Measurements from ENCODE around the gene ZSWIM6.

Gene ZSWIM6

GRCh38 chr5:61307191-61307590 lies 24.9 kb upstream of the ZSWIM6 start:
- no peak for DNase-seq (ENCODE audit: low read depth)

DNA sequence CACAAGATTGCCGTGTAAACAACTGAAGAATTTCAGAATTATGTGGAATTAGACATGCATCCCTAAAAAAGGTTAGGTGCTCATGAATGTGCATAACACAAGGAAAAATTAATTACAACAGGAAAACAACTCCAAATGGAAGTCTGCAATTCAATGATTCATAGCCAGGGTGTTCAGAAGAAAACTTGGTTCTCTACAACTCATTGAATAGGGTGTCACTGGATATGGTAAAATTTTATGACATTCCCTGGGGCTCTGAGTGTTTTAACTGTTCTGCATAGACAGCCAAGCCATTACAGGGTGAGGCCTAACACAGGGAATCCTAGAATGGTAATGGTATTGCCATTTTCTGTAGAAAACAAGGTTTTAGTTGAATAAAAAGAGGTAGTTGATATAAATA lies 24.4 kb upstream of the ZSWIM6 start:
- DNase-seq (ENCODE audit: low read depth) = no peak

- DNase-seq (ENCODE audit: low read depth) = no peak
These were observed 23.3 kb upstream of the ZSWIM6 start for GRCh38 chr5:61308712-61309111.

GRCh38 chr5:61309115-61309514 lies 22.9 kb upstream of the ZSWIM6 start:
- DNase-seq (ENCODE audit: low read depth) = no peak

DNA sequence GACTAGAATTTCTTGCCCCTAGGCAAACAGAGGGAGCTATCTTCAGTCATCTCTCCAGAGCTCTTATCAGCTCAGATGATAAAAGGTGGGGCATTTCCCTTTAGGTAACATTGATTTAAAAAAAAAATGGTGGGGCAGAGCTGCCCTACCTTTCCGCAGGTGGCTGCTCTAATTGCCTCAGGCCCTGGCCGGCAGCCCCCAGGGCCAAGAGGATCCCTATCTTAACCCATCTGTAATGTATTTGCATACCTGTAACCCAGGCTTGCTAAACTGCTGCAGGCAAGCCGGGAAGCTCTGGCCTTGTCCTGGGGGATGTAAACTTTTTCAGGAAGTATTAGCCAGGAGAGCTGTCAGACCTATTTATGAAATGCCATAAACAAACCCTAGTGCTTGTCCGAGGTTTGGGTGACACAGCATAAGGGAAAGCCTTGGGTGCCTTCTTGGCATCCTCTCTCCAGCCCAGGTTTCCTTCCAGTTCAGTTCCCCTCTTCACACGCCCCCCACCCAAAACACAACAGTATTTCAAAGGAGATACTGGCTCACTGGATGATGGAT lies 20.9 kb upstream of the ZSWIM6 start:
- no peak for DNase-seq (ENCODE audit: low read depth)

- no peak for DNase-seq (ENCODE audit: low read depth)
These were observed 19.9 kb upstream of the ZSWIM6 start for GRCh38 chr5:61311836-61312808.

- DNase-seq (ENCODE audit: low read depth) = peak; percentile 80
These were observed 17.9 kb upstream of the ZSWIM6 start for GRCh38 chr5:61313960-61314681.

DNA sequence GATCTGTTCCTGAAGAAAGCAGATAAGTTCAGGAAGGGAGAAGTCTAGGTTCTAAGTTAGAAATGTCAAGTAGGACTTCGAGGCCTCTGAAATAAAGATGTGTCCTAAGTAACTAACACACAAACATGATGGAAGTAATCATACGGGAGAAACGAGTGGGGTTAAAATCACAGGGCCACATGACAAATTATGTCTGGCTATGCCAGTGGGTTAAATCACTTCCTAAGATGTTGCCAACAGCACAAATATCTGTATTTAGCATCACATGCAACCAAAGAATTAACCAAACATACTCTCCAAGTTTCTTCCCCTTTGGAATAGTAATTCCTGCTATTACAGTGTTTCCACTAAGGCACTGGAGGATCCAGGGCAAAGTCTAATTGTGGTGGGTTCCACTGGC lies 13.7 kb upstream of the ZSWIM6 start:
- no peak for DNase-seq (ENCODE audit: low read depth)

DNA sequence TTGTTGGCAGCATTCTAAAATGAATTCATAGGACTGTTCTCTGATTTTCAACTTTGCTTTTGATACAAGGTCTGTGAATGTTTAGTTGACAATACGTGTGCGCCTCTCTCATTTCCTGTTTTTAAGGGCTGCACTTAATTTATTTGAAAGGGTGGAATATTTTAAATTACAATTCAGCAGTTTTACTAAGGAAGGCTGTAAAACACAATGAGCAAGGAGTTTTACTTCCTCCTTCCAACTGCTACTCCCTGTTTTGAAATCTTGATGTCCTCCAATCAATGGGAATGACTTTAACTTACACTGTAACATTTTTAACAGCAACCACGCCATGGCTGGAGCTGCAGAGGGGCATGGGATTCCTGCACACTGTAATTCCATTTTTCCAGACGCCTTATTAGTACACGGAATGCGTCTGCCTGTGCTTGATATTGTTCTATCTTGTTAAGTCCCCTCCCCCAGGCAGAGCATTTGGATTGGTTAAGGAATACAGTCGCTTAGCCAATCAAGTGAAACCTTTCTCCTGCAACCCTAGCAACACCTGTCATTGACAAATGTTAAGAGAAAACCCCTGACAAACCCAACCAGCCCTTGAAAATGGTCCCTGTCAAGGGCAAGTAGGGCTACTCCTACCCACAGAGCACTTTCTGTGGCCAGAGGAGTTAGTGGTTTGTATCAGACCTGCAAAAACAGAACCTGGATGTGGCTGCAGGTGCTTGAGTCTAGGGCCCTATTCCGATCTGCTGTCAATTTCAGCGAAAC lies 12.5 kb upstream of the ZSWIM6 start:
- no peak for DNase-seq (ENCODE audit: low read depth)

DNA sequence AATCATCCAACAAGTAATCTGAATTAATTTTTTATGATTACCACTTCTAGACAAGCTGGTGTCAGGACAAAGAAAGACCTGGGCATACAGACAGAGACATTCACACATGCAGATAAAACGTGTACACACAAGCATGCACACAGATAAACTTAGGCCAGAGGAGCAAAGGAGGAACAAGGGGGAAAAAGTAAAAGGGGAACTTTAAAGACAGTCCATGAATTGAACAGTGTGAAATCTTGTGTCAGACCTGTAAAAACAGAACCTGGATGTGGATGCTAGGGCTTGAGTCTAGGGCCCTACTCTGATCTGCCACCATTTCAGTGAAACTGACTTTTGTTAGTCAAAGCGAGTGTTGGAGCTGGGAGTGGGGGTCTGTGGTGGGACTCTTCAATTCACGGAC lies 11.2 kb upstream of the ZSWIM6 start:
- no peak for DNase-seq (ENCODE audit: low read depth)

- DNase-seq (ENCODE audit: low read depth) = no peak
These were observed 10.4 kb upstream of the ZSWIM6 start for GRCh38 chr5:61321669-61322068.

- DNase-seq (ENCODE audit: low read depth) = no peak
These were observed 9.0 kb upstream of the ZSWIM6 start for GRCh38 chr5:61322738-61323725.

GRCh38 chr5:61327760-61328753 lies 4.0 kb upstream of the ZSWIM6 start:
- no peak for DNase-seq (ENCODE audit: low read depth)

DNA sequence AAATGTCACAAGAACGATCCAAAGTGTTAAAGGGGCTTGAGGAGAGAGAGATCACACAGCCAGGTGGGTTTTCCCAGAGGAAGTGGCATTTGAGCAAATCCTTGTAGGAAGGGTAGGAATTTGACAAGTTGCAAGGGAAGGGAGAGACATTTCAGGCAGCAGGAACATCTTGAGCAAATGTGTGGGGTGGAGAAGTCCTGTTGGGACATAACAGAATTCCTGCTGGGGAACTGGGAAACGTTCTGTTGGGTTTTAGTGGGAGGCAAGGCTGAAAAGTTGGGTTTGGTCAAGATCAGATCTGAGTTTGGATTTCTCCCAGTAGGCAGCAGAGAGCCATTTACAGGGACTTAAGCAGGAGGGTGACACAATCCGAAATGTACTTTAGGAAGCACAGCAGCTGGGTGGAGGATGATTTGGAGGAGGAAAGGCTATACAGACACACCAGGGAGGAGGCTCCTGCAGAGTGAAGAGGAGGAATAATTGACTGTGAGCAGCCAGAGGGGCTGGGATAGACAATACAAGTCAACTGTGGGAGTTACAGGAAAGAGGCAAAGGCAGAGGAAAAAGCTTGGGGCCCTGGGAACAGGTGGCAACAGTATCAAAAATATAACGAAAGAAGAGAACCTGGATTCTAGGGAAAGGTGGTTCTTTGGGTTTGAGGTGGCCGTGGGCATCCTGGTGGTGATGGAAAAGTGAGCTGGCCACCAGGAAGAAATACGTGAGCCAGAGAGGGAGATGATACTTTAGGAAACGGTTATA lies 3.1 kb upstream of the ZSWIM6 start:
- no peak for DNase-seq (ENCODE audit: low read depth)

DNA sequence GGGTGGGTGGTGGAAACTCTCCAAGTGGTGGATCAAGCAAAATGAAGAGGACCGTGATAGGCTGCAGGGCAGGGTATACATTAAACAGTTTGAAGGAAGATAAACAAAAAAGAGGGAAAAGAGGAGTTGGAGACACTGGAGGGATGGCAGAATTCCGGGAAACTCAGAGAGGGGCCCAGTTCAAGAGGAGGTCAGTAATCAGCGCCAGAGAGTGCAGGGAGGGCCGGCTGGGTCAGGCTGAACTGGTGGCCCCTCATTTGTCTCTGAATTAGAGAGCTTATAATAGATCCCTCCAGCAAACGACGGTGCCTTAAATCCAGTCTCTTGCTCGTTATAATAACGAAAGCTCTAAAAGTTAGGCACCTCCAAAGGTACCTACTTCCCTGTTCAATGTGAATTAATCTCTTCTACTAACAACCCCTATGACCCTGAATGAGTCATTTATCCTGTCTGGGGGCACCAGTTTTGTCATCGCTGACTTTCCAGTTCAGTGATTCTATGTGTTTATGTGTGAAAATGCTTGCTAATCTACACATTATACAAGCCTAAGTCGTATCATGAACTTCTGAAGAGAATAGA lies 2.4 kb upstream of the ZSWIM6 start:
- no peak for DNase-seq (ENCODE audit: low read depth)

- DNase-seq (ENCODE audit: low read depth) = no peak
These were observed 1.7 kb upstream of the ZSWIM6 start for GRCh38 chr5:61330341-61330844.

- DNase-seq (ENCODE audit: low read depth) = no peak
These were observed 1.1 kb upstream of the ZSWIM6 start for GRCh38 chr5:61330845-61331406.

DNA sequence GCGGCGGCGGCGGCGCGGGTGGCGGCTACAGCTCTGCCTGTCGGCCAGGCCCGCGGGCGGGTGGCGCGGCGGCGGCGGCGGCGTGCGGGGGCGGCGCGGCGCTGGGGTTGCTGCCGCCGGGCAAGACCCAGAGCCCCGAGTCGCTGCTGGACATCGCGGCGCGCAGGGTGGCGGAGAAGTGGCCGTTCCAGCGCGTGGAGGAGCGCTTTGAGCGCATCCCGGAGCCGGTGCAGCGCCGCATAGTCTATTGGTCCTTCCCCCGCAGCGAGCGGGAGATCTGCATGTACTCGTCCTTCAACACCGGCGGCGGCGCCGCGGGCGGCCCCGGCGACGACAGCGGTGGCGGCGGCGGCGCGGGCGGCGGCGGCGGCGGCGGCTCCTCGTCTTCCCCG lies 296 bp downstream of the ZSWIM6 start:
- no peak for DNase-seq (ENCODE audit: low read depth)

All from non-pigmented ciliary epithelial cell (primary cell).